ENCODE data around the gene MS4A15. TPM values are rescaled to one million over a fixed set of nuclear protein-coding genes. Genes with fewer than 3 reads are reported as not detected.

Gene MS4A15
- total and polyA plus RNA-seq, 9 of the 15 experiments (the other 6 are each of a cell fraction or from before 2014, with no cell fraction given) = not detected

DNA sequence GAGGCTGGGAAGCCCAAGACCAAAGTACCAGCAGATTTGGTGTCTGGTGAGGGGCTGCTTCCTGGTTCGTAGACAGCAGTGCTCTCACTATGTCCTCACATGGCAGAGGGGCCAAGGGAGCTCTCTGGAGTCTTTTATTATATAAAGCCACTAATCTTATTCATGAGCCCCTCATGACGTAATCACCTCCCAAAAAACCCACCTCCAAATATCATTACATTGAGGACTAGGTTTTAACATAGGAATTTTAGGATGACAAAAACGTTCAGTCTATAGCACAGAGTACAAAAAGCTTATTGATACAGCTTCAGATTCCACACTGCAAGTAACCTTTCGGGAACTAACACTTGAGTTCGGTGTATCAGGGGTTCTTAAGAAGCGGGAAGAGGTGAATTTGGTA lies 36.2 kb upstream of the MS4A15 start:
- Histone ChIP-seq H3K27me3 (ENCODE audit: control insufficient read depth in 2 of 2, insufficient read depth in 2 of 2, low read length in 2 of 2) (peaks cover 19 to 30% of the 10 kb centered on the region in 2 experiments), H3K9me3 (replicated peaks; ENCODE audit: control insufficient read depth, insufficient read depth, low read depth, low read length) (no peaks in the 10 kb centered on the region), H3K9ac (ENCODE audit: insufficient read depth in 1 of 2, low read depth in 2 of 2, low read length in 2 of 2) (no peak overlapping the region), H2AFZ (ENCODE audit: low read depth, low read length) (no peak overlapping the region), H3K4me3 (no peak overlapping the region), H3K27ac (ENCODE audit: extremely low read depth, low read depth, low read length) (no peak overlapping the region), H4K20me1 (replicated peaks; ENCODE audit: control insufficient read depth, insufficient read depth, low read length) (no peaks in the 10 kb centered on the region), H3K4me1 (replicated peaks in 1 of 2; ENCODE audit: control insufficient read depth in 2 of 2, insufficient read depth in 2 of 2, low read length in 2 of 2) (no peaks in the 10 kb centered on the region), H3K36me3 (ENCODE audit: control insufficient read depth, insufficient read depth, low read length) (no peaks in the 10 kb centered on the region), H3K4me2 (ENCODE audit: insufficient read depth, low read length) (no peak overlapping the region), H3K9me1 (ENCODE audit: control insufficient read depth, insufficient read depth, low read length) (no peaks in the 10 kb centered on the region), H3K79me2 (ENCODE audit: control insufficient read depth, insufficient read depth, low read length) (no peaks in the 10 kb centered on the region)
- ChIA-PET POLR2A (interaction anchor here (0.6 kb wide), 2 partner anchors 36 to 105 kb away, joined by 3 read pairs; partner anchors contain the start of gene MS4A15), CTCF (ENCODE audit: low intra/inter-chr PET ratio) (no interaction called here)
- DNase-seq (ENCODE audit: extremely low read depth in 1 of 4, low spot score in 3 of 4) (no peak), FAIRE-seq (no peak), ATAC-seq (no peak)
- 0% methylated on average over 6 of the region's 6 CpGs for WGBS (ENCODE audit: insufficient coverage, low coverage, missing lambda C conversion rate)
- no TSS peak for BruUV-seq (replicated peaks)
- in situ Hi-C loops (cut with MboI) (no loop called here), intact Hi-C loops (cut with micrococcal nuclease) (no loop called here)
- TF ChIP-seq PHB2 (IDR thresholded peaks at IDR 0.05; ENCODE audit: low read depth) (no peak), KDM5B (IDR thresholded peaks at IDR 0.05; ENCODE audit: insufficient replicate concordance, low read depth, low read length) (no peak), CCNT2 (IDR thresholded peaks at IDR 0.05; ENCODE audit: borderline replicate concordance, extremely low read depth, insufficient read length, low read depth, low read length) (no peak), LCOR (CRISPR knock-in tag; IDR thresholded peaks at IDR 0.05) (no peak), GTF2F1 (IDR thresholded peaks at IDR 0.05; ENCODE audit: low read depth, low read length) (no peak), MCM7 (IDR thresholded peaks at IDR 0.05) (no peak), ZSCAN32 (CRISPR knock-in tag; IDR thresholded peaks at IDR 0.05) (no peak), CHD2 (IDR thresholded peaks at IDR 0.05; ENCODE audit: low read depth, low read length) (no peak), DIDO1 (tag; IDR thresholded peaks at IDR 0.05; ENCODE audit: low read depth) (no peak), CCAR2 (IDR thresholded peaks at IDR 0.05; ENCODE audit: low read depth, low read length) (no peak)
- TF ChIP-seq, protein P1, sequence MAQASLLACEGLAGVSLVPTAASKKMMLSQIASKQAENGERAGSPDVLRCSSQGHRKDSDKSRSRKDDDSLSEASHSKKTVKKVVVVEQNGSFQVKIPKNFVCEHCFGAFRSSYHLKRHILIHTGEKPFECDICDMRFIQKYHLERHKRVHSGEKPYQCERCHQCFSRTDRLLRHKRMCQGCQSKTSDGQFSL (CRISPR knock-in tag; IDR thresholded peaks at IDR 0.05) = no peak
- TF ChIP-seq, protein P1 (tag; IDR thresholded peaks at IDR 0.05) = no peak
- TF ChIP-seq, protein P2, sequence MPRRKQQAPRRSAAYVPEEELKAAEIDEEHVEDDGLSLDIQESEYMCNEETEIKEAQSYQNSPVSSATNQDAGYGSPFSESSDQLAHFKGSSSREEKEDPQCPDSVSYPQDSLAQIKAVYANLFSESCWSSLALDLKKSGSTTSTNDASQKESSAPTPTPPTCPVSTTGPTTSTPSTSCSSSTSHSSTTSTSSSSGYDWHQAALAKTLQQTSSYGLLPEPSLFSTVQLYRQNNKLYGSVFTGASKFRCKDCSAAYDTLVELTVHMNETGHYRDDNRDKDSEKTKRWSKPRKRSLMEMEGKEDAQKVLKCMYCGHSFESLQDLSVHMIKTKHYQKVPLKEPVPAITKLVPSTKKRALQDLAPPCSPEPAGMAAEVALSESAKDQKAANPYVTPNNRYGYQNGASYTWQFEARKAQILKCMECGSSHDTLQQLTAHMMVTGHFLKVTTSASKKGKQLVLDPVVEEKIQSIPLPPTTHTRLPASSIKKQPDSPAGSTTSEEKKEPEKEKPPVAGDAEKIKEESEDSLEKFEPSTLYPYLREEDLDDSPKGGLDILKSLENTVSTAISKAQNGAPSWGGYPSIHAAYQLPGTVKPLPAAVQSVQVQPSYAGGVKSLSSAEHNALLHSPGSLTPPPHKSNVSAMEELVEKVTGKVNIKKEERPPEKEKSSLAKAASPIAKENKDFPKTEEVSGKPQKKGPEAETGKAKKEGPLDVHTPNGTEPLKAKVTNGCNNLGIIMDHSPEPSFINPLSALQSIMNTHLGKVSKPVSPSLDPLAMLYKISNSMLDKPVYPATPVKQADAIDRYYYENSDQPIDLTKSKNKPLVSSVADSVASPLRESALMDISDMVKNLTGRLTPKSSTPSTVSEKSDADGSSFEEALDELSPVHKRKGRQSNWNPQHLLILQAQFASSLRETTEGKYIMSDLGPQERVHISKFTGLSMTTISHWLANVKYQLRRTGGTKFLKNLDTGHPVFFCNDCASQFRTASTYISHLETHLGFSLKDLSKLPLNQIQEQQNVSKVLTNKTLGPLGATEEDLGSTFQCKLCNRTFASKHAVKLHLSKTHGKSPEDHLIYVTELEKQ (CRISPR knock-in tag; IDR thresholded peaks at IDR 0.05) = no peak
- TF ChIP-seq, protein P3, sequence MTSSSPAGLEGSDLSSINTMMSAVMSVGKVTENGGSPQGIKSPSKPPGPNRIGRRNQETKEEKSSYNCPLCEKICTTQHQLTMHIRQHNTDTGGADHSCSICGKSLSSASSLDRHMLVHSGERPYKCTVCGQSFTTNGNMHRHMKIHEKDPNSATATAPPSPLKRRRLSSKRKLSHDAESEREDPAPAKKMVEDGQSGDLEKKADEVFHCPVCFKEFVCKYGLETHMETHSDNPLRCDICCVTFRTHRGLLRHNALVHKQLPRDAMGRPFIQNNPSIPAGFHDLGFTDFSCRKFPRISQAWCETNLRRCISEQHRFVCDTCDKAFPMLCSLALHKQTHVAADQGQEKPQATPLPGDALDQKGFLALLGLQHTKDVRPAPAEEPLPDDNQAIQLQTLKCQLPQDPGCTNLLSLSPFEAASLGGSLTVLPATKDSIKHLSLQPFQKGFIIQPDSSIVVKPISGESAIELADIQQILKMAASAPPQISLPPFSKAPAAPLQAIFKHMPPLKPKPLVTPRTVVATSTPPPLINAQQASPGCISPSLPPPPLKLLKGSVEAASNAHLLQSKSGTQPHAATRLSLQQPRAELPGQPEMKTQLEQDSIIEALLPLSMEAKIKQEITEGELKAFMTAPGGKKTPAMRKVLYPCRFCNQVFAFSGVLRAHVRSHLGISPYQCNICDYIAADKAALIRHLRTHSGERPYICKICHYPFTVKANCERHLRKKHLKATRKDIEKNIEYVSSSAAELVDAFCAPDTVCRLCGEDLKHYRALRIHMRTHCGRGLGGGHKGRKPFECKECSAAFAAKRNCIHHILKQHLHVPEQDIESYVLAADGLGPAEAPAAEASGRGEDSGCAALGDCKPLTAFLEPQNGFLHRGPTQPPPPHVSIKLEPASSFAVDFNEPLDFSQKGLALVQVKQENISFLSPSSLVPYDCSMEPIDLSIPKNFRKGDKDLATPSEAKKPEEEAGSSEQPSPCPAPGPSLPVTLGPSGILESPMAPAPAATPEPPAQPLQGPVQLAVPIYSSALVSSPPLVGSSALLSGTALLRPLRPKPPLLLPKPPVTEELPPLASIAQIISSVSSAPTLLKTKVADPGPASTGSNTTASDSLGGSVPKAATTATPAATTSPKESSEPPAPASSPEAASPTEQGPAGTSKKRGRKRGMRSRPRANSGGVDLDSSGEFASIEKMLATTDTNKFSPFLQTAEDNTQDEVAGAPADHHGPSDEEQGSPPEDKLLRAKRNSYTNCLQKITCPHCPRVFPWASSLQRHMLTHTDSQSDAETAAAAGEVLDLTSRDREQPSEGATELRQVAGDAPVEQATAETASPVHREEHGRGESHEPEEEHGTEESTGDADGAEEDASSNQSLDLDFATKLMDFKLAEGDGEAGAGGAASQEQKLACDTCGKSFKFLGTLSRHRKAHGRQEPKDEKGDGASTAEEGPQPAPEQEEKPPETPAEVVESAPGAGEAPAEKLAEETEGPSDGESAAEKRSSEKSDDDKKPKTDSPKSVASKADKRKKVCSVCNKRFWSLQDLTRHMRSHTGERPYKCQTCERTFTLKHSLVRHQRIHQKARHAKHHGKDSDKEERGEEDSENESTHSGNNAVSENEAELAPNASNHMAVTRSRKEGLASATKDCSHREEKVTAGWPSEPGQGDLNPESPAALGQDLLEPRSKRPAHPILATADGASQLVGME (CRISPR knock-in tag; IDR thresholded peaks at IDR 0.05) = no peak

Data from K562 (cell line).